NOMO-1 treated with DMSO at 0.1 percent for 48 hours (cell line): ENCODE data around the gene SHISA7.

Experiments
- DNase-seq: peaks from one replicate; lab custom pipeline; 2025; ENCODE audit not compliant: unreplicated experiment; lab: John Stamatoyannopoulos, UW

SHISA7 gene

DNA sequence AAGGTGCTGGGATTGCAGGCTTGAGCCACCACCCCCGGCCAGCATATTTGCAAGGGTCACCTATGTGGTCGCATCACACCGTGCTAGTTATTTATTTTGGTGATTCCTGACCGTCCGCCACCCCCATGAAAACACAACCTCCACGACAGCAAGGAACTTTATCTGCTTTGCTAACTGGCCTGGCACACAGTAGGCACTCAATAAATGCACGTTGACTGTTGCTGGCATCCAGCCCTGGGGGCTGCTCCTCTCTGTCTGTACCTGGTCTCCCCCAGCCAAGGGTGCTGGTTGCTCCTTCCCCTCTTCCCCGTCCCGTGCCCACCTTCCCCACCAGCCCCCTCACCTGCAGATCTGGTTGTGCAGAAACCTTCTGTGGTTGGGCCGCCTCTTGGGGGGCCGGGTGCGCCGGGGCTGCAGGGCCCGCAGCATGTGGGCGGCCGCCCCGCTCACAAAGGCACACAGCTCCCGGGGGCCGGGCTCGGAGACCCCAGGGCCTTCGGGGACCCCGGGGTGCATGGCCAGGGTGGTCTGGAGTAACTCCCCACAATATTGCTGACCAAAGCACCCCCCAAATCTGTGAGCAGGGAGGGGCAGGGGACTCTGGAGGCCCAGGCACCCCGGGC lies 21.1 kb upstream of the SHISA7 start:
- DNase-seq: no peak

DNA sequence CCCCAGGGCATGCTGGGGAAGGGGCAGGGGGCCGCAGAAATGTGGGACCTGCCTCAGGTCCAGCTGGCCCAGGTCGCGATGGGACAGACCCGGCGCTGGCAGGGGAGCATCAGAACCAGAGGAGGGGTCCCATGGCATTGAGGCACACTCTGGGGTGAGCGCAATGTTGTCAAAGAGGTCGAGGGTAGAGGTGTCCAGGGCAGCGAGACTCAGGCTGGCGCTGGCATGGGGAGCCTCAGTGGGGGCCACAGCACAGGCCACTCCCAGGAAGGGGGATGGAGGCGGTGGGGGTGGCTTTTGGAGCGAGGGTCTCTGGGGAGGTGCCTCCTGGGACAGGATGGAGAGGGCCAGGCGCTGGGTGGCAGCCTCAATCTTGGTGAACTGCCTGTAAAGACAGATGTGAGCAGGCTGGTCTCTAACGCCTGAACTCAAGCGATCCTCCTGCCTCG lies 20.5 kb upstream of the SHISA7 start:
- no peak for DNase-seq

DNA sequence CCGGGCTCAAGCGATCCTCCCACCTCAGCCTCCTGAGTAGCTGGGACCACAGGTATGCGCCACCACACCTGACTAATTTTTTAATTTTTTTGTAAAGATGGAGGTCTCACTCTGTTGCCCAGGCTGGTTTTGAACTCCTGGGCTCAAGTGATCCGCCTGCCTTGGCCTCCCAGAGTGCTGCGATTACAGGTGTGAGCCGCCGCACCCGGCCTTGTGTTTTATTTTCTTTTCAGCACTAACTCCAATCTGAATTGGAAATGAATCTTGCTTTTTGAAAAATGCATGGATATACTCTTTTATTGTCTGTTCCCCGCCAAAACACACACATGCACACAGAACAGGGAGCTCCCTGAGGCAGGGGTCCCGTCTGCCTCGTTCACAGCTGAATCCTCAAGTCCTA lies 19.6 kb upstream of the SHISA7 start:
- no peak for DNase-seq

DNA sequence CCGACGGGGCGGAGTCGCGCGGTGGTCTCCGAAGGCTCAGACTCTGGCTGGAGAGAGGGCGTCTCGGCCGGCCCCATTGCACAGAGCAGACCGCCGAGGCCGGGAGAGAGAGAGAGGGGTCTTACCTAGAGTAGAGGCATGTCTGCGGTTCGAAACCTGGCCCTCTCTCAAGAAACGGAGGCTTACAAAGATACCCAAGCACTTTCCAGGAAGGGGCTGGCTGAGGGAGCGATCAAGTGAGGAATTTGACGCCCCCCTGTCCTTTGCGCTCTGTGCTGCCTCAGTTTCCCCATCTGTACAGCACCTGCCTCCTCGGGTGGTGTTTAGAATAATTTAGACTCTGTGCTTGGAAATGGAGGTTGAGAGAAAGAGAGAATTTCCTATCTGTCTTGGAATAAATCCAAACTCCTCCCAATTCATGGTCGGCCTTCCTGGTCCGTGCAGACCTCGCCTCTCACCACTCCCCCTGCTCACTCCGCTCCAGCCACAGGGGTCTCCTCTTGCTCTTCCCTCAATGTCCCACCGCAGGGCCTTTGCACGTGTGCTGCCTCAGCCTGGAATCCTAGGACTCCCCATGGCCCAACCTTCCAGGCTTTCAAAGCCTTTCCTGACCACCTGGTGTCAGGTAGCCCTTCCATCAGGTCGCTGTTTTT lies 19.0 kb upstream of the SHISA7 start:
- no peak for DNase-seq

DNA sequence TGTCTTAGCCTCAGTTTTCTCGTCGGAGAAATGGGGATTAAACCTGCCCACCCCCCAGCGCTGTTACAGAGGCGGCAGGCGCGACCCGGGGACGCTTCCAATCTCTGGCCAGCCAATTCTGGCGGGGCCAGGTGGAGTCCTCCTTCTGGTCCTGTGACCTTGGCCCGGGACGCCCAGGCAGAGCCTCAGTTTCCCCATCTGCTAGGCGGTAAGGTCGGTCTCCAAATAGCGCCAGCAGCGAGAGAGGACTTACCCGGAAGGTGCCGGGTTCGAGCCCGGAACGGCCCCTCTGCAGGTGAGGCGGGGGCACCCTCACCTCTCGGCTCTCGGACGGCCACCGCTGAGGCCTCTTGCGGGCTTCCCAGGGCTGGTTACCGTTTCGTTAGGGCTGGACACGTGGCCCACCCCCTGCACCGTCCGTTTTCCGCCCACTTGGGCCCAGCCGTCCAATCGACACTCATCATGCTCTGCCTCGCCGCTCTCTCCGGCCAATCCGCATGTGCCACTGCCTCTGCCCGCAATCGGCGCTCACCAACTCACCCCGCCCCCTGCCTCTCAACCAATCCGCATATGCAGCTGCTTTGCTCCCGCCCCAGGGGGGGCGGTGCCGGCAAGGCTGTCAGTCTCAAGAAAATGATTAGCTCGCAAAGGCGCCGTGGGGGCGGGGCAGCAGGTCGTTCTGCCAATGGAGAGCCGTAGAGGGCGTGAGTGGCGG lies 18.3 kb upstream of the SHISA7 start, which contains the start of gene ISOC2:
TSS of gene ISOC2 (minus strand) at position 384 of the 715 bp plus-strand sequence. CDS start 5,156 bp downstream, outside the sequence.
- DNase-seq: peak; percentile 99

DNA sequence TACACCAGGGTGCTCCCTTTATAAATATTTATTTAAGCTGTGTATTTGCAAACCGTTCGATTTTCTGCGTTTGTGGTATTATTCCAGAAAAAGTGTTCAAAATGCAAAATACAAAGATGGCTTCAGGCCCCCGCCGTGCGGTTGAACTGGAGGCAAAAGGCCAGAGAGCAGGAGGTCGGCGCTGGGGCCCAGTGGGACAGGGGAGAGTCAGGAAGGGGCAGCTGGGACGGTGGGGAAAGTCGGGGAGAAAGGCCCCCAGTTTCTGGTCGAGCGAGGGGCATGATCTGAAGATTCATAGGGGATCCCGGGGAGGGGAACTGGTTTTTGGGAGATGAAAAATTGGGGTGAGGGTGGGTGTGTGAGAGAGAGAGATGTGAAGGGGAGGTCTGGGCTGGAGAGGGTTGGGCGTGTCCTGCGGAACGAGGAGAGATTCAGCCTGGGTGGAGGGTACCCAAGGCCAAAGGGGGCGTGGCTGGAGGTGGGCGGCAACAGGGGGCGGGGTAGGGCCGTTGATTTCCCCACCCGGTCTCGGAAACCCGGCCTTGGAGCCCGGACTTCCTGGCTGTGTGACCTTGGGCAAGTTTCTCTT lies 17.7 kb upstream of the SHISA7 start:
- peak; percentile 65 for DNase-seq

DNA sequence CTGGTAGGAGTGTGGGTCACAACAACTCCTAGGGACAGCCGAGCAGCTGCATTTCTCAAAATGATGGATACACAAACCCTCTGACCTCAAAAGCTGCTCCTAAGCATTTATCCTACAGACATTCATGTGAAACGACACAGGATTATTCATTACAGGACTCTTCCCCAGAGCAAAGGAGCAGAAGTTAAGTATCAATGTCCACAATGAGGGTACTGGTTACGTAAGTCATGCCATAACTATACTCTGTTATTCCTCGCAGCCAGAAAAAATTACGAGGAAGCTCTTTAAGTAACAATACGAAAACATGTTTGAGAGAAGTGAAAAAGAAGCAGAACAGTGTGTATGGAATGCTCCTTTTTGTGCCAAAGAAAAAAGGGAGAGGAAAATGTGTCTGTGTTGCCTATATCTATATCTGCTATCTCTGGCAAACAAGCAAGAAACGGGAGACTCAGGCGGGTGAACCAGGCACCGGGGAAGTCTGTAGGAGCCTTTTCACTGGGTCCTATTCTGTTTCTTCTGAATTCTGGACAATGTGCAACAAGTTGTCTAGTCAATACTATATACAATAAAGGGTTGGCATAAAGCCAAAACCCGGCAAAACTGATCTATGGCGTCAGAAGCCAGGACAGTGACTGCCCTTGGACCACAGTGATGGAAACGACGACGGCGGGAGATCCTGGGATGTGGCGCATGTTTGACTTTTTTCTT lies 17.0 kb upstream of the SHISA7 start:
- DNase-seq: peak; percentile 52

DNA sequence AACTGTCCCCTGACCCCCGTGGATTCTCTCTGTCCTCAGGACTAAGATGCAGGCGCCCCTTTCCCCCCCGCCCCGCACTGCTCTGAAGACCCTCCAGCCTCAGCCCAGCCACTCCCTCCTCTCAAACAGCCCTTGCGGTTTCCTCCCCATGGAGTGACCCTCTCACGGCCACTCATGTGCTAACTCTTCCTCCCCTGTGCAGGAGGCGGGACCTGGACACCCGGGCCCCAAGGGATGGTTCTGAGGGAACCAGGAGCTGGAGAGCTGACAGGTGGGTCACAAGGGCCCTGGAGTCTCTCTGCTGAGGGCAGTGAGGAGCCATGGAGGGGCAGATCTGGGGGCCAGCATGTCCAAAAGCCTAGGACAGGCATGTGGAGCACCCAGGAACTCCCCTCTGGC lies 16.4 kb upstream of the SHISA7 start:
- DNase-seq: no peak

DNA sequence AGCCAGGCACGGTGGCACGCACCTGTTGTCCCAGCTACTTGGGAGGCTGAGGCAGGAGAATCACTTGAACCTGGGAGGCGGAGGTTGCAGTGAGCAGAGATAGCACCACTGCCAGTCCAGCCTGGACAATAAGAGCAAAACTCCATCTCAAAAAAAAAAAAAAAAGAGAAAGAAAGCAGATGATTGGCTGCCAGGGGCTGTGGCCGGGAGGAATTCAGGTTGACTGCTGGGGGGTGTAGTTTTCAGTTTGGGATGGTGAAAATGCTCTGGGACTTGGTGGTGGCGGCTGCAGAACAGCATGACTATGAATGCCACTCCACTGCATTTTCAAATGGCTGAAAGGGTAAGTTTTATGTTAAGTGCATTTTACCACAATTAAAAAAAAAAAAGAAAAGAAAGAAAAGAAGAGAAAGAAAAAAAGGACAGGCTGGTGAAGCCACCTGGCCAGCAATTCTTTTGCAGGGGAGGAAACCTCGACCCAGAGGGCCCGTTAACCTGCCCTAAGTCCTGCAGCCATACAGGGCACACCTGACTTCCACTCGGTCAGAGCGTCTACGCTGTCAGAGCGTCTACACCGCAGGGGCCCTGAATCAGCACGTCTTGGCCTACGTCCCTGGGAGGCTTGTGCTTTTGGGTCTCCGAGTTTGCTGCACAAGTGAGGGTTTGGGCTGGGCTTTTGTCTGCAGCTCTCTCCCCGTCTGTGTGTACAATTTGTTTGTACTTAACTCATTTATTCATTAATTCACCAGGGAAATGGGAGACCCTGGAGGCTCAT lies 14.8 kb upstream of the SHISA7 start:
- DNase-seq: no peak

DNA sequence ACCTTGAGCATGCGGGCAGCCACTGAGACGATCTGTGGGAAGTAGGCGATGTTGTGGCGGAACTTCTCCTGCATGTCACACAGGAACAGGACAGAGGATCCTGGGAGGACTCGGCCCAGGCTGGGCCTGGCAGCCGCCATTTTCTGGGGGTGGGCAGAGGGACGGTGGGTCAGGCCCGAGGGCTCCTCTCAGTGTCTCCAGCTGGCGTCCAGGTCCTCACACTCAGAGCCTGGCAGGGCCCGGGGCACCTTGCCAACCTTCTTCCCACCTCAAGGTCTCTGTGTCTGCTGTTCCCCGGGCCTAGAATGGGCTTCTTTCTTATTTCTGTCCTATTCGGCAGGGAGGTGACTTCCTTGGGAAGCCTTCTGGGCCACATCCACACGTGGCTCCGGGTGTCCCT lies 13.2 kb upstream of the SHISA7 start:
- DNase-seq: no peak

DNA sequence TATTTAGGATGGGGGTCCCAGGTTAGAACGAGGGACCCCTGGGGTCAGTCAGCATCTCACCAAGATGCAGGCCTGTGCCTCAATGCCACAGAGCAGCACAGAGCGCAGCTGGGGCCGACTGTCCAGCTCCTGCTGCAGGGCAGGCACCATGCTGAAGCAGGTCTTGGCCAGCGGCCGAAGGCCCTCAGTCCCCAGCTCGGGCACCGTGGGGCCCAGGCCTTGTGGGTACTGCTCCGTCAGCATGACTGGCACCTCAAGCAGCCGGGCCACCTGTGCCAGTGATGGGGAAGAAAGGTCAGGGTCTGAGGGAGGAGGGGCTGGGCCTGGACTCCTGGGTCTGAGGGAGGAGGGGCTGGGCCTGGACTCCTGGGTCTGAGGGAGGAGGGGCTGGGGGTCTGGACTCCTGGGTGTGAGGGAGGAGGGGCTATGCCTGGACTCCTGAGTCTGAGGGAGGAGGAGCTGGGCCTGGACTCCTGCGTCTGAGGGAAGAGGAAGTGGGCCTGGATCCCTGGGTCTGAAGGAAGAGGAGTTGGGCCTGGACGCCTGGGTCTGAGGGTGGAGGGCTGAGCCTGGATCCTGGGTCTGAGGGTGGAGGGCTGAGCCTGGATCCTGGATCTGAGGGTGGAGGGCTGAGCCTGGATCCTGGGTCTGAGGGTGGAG lies 12.6 kb upstream of the SHISA7 start:
- DNase-seq: no peak

DNA sequence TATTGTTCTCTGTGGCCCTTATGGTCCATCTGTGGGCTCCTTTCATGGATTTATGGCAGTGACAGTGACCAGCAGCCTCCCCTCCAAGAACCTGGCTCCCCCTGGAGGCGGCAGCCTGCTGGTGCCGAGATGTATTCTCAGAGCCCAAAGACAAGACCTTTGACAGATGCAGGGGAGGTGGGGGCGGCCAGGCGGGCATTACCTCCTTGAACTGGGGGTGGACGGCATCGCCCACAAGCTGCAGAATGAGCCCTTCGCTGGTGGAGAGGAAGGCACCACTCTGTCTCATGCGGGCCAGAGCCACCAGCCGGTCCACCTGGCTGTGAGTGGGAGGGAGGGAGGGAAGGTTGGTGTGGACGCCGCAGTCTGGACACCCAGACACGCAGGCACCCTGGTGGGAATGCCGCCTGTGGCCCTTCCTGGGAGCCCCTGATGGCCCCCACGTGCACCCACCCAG lies 11.7 kb upstream of the SHISA7 start:
- peak; percentile 14 for DNase-seq

DNA sequence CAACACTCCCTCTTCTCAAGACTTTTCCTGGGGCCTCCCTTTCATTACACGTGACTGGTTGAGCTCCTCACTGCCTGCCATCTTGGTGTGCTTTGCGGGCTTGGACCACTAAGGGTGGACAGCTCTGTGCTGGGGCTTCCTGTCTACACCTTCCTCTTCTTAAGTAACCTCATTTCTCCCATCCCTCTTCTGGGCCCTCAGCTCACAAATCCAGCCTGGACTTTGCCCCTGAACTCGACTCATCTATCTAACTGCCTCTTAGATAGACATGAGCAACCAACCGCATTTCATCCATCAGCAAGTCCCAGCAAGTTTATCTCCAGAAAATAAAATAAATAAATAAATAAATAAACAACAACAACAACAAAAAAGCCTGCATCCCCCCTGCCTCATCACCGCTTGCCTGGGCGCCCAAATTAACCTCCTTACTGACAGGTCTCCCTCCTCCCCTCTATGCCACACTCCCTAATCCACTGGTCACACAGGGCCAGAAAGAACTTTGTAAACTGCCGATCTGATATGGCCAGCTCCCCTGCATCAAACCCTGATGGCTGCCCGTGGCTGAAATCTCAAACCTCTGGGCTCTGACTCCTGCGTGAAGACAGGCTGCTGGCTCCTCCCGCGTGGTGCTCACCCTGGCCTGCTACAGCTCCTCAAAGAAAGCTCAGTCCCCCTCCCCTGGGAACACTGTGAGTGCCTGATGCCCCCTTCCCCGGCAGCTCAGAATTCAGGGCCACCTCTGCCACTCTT lies 10.6 kb upstream of the SHISA7 start:
- DNase-seq: no peak

DNA sequence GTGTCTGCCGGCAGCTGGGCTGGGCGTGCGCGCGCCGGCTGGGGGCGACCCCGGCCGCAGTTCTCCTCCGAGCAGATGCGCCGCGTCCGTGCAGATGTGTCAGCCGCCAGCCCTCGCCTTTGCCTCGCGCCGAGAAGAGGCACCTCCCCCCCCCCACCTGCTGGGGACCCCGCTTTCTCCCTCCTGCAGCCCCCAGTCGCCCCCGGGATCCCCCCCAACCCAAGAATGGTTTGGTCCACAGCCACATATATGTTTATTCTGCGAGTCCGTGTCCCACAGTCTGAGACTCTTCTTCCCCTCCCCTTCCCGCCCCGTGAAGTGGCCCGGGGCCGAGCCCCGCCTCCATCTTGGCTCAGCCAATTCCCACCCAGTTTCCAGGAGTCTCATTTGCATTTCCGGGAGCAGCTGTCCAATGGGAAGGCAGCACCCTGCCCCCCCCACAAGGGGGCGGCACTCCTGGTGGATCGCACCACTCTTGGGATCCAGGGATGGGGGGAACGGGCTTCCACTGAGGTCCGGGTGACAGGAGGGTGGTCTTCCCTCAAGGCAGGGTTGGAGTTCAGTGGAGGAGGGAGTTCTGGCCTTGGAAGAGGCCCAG lies 9.7 kb upstream of the SHISA7 start:
- peak; percentile 30 for DNase-seq

DNA sequence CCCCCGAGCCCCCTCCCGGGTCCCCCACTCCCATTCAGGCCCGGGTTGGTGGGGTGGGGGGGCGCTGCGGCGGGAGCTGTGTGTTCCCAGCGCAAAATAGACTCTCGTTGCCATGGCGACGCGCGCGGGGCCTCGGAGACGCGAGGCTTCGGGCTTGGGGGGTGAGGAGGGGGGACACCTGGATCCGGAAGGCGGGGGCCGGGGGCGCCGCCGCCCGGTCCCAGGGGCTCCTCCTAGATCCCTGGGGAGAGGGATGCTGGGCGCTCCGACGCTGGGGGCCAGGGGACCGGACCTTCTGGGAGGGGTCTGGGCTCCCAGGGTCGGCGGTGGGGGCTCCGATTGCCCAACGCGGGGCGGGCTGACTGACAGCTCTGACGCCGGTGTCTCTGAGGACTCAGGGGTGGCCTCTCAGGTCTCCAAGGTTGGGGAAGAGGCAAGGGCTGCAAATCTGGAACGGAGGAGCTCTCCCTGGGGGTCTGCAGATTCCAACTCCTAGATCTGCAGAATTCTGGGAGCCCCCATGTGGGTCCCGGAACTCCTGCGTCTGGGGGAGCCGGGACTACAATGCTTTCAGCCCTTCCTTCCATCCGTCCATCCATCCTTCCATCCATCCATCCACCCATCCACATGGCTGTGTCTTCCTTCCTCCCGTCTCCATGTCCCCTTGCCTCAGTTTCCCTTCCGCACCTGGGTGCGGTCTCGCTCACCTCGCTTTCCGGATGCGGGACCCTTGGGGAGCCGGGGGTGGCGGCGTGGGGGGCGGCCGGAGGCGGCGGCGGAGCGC lies 9.1 kb upstream of the SHISA7 start:
- no peak for DNase-seq

DNA sequence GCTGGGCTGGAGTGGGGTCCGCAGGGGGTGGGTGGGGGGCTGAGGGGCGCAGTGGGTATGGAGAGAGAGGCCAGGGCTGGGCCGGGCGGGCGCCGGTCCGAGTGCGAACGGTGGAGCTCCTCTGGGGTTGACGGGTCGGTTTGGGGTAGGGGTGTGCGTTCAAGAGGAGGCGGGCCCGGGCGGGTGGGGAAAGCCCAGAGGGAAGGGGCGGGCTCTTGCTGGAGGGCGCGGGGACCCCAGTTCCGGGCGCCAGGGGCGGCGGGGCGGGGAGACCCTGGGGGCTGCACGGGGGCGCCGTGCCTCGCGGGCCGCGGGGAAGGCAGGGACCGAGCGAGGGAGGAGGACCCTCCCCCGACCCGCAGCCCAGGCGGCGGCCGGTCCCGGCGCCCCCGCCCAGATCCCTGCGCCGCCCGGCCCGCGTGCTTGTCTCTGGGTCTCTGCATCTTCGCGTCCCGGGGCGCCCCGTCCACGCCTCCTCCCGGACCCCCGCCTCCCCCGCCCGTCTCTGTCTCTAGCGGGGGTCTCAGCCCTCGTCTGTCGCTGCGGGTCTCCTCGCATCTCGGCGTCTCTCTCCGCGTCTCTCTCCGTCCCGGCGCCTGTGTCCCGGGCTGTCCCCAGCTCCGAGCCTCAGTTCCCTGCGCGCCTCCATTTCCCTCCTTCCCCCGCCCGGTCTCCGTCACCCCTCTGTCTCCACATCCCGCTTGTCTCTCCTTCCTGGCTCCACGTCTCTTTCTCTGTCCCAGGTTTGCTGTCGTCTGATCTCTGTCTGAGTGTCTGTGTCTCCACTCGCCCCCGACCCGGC lies 8.3 kb upstream of the SHISA7 start:
- DNase-seq: no peak

DNA sequence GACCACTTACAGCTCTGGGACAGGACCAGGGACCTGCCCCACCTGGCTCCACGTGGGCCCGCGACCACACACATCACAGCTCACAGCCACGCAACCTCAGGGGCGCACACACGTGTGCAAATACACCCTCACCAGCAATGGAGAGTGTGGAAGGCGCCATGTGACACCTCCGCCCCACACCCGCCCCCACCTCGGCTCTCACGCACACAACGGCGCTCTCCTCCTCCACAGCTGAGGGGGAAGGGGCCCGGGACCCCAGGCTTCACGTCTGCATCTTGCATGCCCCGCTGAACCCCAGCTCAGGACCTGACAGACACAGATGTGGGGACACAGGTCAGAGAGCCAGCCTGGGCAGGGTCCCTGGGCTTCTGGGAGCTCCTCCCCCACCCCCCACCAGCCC lies 6.4 kb upstream of the SHISA7 start:
- DNase-seq: no peak
